Type B pancreatic cell (in vitro differentiated cells): Measurements from ENCODE around the gene OGFOD3. TPM values are rescaled to one million over a fixed set of nuclear protein-coding genes. Genes with fewer than 3 reads are reported as not detected.

Experiments
- DNase-seq: peaks from one replicate; pipeline ENCODE4 v3.0.0; 2021; ENCODE audit warnings: mixed read lengths; ENCODE audit not compliant: unreplicated experiment; ENCODE audit errors: extremely low spot score
- H3K27ac Mint-ChIP-seq: 2 replicates; pipeline ENCODE4 v1.8.0; 2021; ENCODE audit warnings: mild to moderate bottlenecking, mixed read lengths
- H3K27me3 Mint-ChIP-seq: 2 replicates; pipeline ENCODE4 v1.8.0; 2021; ENCODE audit warnings: mixed read lengths
- H3K36me3 Mint-ChIP-seq: 2 replicates; pipeline ENCODE4 v1.8.0; 2021; ENCODE audit warnings: mixed read lengths
- H3K4me1 Mint-ChIP-seq: one replicate; pipeline ENCODE4 v1.8.0; 2021; ENCODE audit warnings: mixed read lengths; ENCODE audit not compliant: unreplicated experiment
- H3K4me3 Mint-ChIP-seq: 2 replicates; pipeline ENCODE4 v1.8.0; 2021; ENCODE audit warnings: mild to moderate bottlenecking, mixed read lengths
- H3K9me3 Mint-ChIP-seq: 2 replicates; pipeline ENCODE4 v1.8.0; 2021; ENCODE audit warnings: mixed read lengths
- long read RNA-seq: library from polyadenylated mRNA; unstranded; transcript quantifications from one replicate; pipeline ENCODE4 v2.0.0, GENCODE V29; 2020
- total RNA-seq: library from RNA; stranded (reverse); gene quantifications from 2 replicates; pipeline ENCODE4 v1.2.1, GENCODE V29; 2021; ENCODE audit warnings: low replicate concordance
- TF ChIP-seq, protein P1 (sequence below): fragments of 200-600 bp; sonication (generic); conservative IDR thresholded peaks from 2 replicates; pipeline ENCODE4 v1.5.0; 2021; ENCODE audit warnings: antibody characterized with exemption, mild to moderate bottlenecking

Gene OGFOD3, protein sequence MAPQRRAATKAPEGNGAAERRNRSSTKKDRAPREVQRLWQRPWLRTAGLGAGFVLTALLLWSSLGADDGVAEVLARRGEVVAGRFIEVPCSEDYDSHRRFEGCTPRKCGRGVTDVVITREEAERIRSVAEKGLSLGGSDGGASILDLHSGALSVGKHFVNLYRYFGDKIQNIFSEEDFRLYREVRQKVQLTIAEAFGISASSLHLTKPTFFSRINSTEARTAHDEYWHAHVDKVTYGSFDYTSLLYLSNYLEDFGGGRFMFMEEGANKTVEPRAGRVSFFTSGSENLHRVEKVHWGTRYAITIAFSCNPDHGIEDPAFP
- total RNA-seq: 24.5 and 31.6 TPM in 2 replicates
- long read RNA-seq, partial matches to known transcripts: 0 of 3 reads
- long read RNA-seq, other reads (novel, unspliced or antisense): 1 of 3 reads

DNA sequence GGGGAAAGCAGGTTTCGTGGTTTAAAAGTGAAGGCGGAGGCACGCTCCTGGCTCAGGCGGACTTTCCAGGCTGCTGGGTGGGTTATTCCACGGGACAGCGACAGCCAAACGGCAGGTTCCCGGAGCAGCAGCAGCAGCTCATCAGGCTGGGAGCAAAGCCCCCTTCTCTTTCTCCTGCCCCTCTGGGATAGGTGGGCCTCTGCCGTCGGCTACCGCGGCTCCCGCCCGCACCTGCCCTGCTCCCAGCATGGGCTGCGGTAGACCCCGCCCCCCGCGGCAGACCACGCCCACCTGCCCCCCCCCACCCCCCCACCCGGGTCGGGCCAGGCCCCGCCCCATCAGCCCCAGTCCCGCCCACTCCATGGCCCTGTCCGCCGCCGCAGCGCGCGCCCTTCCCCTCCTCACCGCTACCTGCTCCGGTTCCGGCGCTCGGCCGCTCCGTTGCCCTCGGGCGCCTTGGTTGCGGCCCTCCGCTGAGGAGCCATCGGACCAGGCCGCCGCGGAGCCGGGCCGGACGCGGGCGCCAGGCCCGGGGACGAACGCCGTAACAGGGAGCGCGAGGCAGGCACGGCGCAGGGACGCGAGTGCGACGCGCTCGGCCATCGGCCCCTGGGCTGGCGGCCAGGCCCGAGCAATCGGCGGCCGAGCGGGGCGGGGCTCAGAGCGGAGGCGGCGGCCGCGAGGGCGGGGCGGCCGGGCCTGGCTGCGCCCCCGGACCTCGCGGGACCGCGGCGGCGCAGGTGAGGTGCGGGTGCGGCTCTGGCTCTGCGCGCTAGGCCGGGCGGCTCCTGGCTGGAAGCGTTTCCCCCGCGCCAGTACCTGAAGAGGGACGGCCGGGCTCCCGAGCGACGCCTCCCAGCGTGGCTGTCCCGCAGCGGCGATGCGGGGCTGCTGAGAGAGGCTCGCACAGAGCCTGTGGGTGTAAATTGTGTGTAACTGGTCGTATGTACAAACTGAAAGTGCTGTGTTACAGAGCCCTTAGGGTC, at the start of gene OGFOD3, which contains the start of gene HEXD:
OGFOD3 (minus strand) TSS at position 586 of the 986 bp plus-strand sequence; CDS start at position 485, 101 bp downstream.
HEXD (plus strand) TSS at position 347 of the 986 bp plus-strand sequence. CDS start 1,453 bp downstream, outside the sequence.
- peak; percentile 89 for DNase-seq
- Mint-ChIP-seq H3K4me3 (peak within 1 kb of the TSS; percentile 87), H3K27ac (peak within 1 kb of the TSS; percentile 68), H3K27me3 (no peaks in the 10 kb centered on the region), H3K9me3 (no peaks in the 10 kb centered on the region), H3K4me1 (peaks cover 15% of the 10 kb centered on the region), H3K36me3 (peaks cover 24% of the 10 kb centered on the region)
- TF ChIP-seq, protein P1, sequence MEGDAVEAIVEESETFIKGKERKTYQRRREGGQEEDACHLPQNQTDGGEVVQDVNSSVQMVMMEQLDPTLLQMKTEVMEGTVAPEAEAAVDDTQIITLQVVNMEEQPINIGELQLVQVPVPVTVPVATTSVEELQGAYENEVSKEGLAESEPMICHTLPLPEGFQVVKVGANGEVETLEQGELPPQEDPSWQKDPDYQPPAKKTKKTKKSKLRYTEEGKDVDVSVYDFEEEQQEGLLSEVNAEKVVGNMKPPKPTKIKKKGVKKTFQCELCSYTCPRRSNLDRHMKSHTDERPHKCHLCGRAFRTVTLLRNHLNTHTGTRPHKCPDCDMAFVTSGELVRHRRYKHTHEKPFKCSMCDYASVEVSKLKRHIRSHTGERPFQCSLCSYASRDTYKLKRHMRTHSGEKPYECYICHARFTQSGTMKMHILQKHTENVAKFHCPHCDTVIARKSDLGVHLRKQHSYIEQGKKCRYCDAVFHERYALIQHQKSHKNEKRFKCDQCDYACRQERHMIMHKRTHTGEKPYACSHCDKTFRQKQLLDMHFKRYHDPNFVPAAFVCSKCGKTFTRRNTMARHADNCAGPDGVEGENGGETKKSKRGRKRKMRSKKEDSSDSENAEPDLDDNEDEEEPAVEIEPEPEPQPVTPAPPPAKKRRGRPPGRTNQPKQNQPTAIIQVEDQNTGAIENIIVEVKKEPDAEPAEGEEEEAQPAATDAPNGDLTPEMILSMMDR: peak; percentile 19

DNA sequence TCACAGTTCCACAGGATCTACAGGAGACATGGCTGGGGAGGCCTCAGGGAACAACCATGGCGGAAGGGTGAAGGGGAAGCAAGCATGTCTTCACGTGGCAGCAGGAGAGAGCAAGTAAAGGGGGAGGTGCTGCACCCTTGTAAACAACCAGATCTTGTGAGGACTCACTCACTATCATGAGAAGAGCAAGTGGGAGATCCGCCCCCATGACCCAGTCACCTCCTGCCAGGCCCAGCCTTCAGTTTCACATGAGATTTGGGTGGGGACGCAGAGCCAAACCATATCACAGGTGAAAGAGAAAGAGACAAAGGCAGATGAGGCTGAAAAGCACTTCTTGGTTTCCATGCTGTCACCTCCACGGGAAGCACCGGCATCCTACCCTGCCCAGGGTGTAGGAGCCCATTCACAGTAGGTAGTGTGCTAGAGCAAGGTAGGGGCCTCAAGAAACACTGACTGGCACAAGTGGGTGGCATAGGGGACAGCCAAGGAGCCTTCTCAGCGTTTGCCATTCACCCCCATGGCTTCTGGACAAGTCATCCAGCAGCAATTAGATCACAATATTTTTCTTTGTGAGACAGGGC, 46.7 kb upstream of the OGFOD3 start:
- H3K9me3 Mint-ChIP-seq: no peaks in the 10 kb centered on the region
- TF ChIP-seq, protein P1: no peak
- H3K4me1 Mint-ChIP-seq: peaks cover 9% of the 10 kb centered on the region
- H3K27me3 Mint-ChIP-seq: no peaks in the 10 kb centered on the region
- peaks cover 35% of the 10 kb centered on the region for H3K36me3 Mint-ChIP-seq
- no peak overlapping the region for H3K4me3 Mint-ChIP-seq
- no peak overlapping the region for H3K27ac Mint-ChIP-seq
- DNase-seq: no peak

DNA sequence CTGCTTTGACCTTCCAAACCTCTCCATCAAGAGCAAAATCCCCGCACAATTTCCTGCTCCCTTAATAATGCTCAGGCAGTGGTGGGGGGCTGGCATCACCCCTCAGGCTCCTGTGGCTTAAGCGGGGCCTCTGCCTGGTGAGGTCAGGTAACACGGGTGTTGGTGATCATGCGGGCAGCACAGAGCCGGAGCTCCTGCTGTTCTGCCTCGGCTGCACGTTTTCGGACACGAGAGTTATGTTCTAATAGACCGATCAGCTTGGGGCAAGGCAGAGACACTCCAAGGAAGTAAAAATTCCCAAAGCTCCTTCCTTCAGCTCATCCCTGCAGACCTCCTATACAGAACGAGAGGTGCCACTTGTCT, 46.2 kb upstream of the OGFOD3 start:
- H3K9me3 Mint-ChIP-seq: no peaks in the 10 kb centered on the region

DNA sequence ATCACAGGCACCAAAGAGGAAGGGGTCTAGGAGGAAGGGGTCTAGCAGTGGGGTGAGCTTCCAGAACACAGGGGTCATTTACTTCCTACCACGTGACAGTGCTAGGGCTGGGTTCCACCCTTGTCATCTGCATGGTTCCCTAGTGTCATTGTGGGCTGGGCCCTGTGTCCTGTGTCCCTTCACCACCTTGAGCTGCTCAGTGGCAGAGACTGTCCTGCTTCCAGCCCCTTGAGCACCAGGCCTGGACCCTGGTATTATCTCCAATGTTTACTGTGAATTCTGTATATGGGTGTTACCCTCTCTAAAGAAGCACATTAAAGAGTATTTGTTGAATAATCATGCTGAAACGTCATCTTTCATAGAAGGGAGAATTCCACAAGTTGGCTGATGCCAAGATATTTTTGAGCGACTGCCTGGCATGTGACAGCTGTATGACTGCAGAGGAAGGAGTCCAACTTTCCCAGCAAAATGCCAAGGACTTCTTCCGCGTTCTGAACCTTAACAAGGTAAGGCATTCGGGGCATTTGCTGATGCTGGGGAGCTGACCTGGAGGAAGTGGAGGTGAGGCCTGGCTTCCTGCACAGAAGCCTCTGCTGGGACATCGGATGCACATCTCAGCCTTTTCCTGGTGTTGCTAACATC, 45.7 kb upstream of the OGFOD3 start:
- H3K27me3 Mint-ChIP-seq: no peaks in the 10 kb centered on the region
- TF ChIP-seq, protein P1: no peak
- H3K9me3 Mint-ChIP-seq: no peaks in the 10 kb centered on the region
- H3K36me3 Mint-ChIP-seq: peaks cover 28% of the 10 kb centered on the region
- DNase-seq: no peak
- peaks cover 9% of the 10 kb centered on the region for H3K4me1 Mint-ChIP-seq
- H3K4me3 Mint-ChIP-seq: no peak overlapping the region
- no peak overlapping the region for H3K27ac Mint-ChIP-seq

More for the DNA sequence above, 46.2 kb upstream of the OGFOD3 start:
- Mint-ChIP-seq H3K27ac (no peak overlapping the region), H3K27me3 (no peaks in the 10 kb centered on the region), H3K4me3 (no peak overlapping the region), H3K4me1 (peaks cover 9% of the 10 kb centered on the region), H3K36me3 (peaks cover 32% of the 10 kb centered on the region)
- TF ChIP-seq, protein P1: no peak
- DNase-seq: no peak

DNA sequence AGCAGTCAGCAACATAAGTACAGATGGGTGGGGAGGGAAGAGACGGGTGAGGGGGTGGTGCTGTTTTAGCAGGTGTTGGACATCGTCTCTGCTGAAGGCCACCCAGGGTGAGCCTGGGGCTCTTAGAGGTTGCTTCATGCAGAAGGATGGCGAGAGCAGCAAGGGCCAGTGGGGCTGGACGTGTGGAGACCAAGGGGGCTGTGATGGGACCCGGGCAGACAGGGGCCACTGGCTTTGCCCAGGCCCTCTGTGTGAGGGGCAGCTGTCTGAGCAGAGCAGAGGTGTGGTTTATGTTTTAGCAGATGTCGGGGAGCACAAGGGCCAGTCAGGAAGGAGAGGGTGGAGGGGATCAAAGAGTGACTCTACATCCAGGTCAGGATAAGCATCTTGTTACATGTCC, 45.0 kb upstream of the OGFOD3 start:
- no peak for DNase-seq
- H3K36me3 Mint-ChIP-seq: peaks cover 23% of the 10 kb centered on the region
- H3K27ac Mint-ChIP-seq: no peak overlapping the region
- no peaks in the 10 kb centered on the region for H3K9me3 Mint-ChIP-seq
- H3K27me3 Mint-ChIP-seq: no peaks in the 10 kb centered on the region
- H3K4me1 Mint-ChIP-seq: peaks cover 9% of the 10 kb centered on the region
- TF ChIP-seq, protein P1: no peak
- H3K4me3 Mint-ChIP-seq: no peak overlapping the region
